ENCODE results near the gene GPATCH11. TPM values are rescaled to one million over a fixed set of nuclear protein-coding genes. Genes with fewer than 3 reads are reported as not detected.

The GPATCH11 gene
- total RNA-seq, 8 experiments from 2014 or later, result 7.9 to 15.0 (median 11.8) TPM

DNA sequence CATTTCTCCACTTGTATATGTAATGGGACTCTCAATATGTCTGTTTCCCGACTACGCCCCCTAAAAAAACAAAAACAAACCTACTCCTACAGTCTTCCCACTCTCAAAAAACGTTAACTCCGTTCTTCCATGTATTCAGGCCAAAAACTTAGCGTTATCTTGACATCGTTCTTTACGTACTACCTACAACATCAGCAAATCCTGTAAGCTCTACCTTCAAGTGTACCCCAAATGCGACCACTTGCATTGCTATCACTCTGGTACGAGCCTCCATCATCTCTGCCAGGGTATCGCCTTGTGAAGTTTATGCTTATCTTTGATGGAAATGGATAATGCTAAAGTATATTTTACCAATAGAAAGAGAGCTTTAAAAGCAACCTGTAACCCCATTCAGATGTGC lies 479 bp downstream of the GPATCH11 start:
- H3K27ac ChIP-seq, result no peak overlapping the region
- H3K4me3 ChIP-seq, result peak overlapping the region; percentile 57 to 91 (median 66)
- peaks cover 4 to 10% of the 10 kb centered on the region in 2 donors for H3K4me1 ChIP-seq (replicated peaks in 1 of 2)
- in situ Hi-C loops (cut with MboI; ENCODE audit: low pct_unique_long_range_greater_than_20kb in 2 of 9, low sequenced_read_pairs in 9 of 9, unreplicated experiment in 9 of 9), result no loop called here
- WGBS, 10 experiments, result 0 to 7% (median 0%) methylated on average over 4 to 10 of the region's 10 CpGs; no CpG with 5 or more reads in 2 of the 10 experiments
- ATAC-seq (replicated peaks in 6 of 8), result no peak

- H3K4me3 ChIP-seq, result no peak overlapping the region
Measured at GRCh38 chr2:37085731-37086147, 1.4 kb downstream of the GPATCH11 start.

DNA sequence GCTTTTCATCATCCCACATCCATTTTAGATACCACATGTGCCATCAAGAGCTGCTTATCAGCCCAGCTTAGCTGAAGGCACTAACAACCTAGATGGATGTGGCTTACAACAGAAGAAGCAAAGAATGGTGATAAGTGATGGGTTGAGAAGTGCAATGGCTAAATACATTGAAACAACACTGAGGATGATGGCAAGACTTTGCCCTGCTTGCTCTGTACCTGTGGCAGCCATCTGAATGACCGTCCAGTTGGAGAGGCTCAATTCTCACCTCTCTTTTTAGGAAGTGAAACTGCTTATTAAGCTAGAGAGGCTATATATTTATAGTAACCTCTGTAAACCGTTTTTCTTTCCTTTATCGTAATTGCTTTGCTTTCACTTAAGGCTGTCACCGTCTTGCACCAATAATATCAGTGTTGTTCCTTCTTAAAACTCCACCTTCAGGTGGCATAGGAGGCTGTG lies 5.7 kb downstream of the GPATCH11 start:
- Histone ChIP-seq H3K27ac (no peak overlapping the region), H3K4me1 (replicated peaks in 1 of 2) (peaks cover 0 to 3% of the 10 kb centered on the region in 2 donors), H3K4me3 (no peak overlapping the region)
- ATAC-seq (replicated peaks in 6 of 8), result no peak
- in situ Hi-C loops (cut with MboI; ENCODE audit: low pct_unique_long_range_greater_than_20kb in 2 of 9, low sequenced_read_pairs in 9 of 9, unreplicated experiment in 9 of 9), result no loop called here
- WGBS, 10 experiments, result 83 to 100% (median 95%) methylated on average over 3 to 4 of the region's 4 CpGs; no CpG with 5 or more reads in 2 of the 10 experiments

More at GRCh38 chr2:37085731-37086147, 1.4 kb downstream of the GPATCH11 start:
- Histone ChIP-seq H3K4me1 (replicated peaks in 1 of 2) (peaks cover 4 to 10% of the 10 kb centered on the region in 2 donors), H3K27ac (no peak overlapping the region)
- WGBS, 10 experiments, result 14 to 100% (median 67%) methylated on average over 1 of the region's 1 CpG; no CpG with 5 or more reads in 4 of the 10 experiments
- ATAC-seq (replicated peaks in 6 of 8), result no peak
- in situ Hi-C loops (cut with MboI; ENCODE audit: low pct_unique_long_range_greater_than_20kb in 2 of 9, low sequenced_read_pairs in 9 of 9, unreplicated experiment in 9 of 9), result no loop called here

DNA sequence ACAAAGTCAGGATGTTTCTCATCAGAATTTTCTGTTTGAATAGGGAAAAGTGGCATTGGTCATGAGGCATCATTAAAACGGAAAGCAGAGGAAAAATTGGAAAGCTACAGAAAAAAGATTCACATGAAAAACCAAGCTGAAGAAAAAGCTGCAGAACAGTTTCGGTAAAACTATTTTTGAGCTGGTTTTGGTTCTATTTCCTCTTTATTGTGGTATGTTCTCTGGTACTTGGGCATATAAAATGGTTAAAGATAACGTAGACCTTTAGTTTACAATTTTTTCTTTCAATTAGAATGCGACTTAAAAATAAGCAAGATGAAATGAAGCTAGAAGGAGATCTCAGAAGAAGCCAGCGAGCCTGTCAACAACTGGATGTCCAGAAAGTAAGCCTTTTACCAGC lies 7.6 kb downstream of the GPATCH11 start:
- Histone ChIP-seq H3K4me3 (no peak overlapping the region), H3K4me1 (replicated peaks in 1 of 2) (no peaks in the 10 kb centered on the region), H3K27ac (no peak overlapping the region)
- 68 to 93% (median 88%) methylated on average over 2 to 5 of the region's 5 CpGs for WGBS, 10 experiments
- in situ Hi-C loops (cut with MboI; ENCODE audit: low pct_unique_long_range_greater_than_20kb in 2 of 9, low sequenced_read_pairs in 9 of 9, unreplicated experiment in 9 of 9), result no loop called here
- ATAC-seq (replicated peaks in 6 of 8), result no peak

GRCh38 chr2:37096568-37096967 lies 12.2 kb downstream of the GPATCH11 start:
- no peaks in the 10 kb centered on the region for H3K4me1 ChIP-seq (replicated peaks in 1 of 2)
- in situ Hi-C loops (cut with MboI; ENCODE audit: low pct_unique_long_range_greater_than_20kb in 2 of 9, low sequenced_read_pairs in 9 of 9, unreplicated experiment in 9 of 9), result no loop called here
- whole genome bisulfite sequencing, 10 experiments, result 80 to 100% (median 100%) methylated on average over 1 of the region's 1 CpG; no CpG with 5 or more reads in 3 of the 10 experiments
- H3K27ac ChIP-seq, result no peak overlapping the region
- no peak for ATAC-seq (replicated peaks in 6 of 8)
- no peak overlapping the region for H3K4me3 ChIP-seq

DNA sequence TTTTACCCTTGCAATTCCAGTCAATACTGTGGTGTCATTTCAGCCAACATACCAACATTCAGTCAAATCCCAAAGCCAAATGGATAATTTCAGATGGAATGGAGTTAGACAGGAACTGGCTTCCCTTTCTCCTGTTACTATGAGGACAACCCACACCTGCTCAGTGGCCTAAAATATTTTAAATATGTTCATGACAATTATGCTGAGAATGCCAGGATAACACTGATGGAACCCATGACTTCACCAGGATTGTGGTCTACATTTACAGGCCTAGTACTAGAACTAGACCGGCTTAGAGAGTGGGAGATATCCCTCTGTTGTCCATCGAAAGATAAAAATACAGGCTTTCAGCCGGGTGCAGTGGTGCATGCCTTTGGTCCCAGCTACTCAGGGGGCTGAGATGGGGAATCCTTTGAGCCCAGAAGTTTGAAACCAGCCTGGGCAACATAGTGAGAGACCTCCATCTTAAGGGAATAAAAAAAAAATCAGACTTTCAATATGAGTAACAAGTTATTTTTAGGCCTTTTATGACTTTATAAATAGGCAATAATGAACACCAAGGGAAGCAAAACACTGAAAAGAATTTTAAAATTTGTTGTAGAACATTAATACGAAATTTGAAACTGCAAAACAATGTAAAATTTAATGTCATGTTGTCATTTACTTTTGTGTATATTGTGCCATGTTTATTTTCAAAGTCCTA lies 14.2 kb downstream of the GPATCH11 start:
- Histone ChIP-seq H3K4me1 (replicated peaks in 1 of 2) (no peaks in the 10 kb centered on the region), H3K27ac (no peak overlapping the region), H3K4me3 (no peak overlapping the region)
- in situ Hi-C loops (cut with MboI; ENCODE audit: low pct_unique_long_range_greater_than_20kb in 2 of 9, low sequenced_read_pairs in 9 of 9, unreplicated experiment in 9 of 9), result no loop called here
- WGBS, 10 experiments, result 80 to 100% (median 88%) methylated on average over 1 to 4 of the region's 4 CpGs
- no peak for ATAC-seq (replicated peaks in 6 of 8)

DNA sequence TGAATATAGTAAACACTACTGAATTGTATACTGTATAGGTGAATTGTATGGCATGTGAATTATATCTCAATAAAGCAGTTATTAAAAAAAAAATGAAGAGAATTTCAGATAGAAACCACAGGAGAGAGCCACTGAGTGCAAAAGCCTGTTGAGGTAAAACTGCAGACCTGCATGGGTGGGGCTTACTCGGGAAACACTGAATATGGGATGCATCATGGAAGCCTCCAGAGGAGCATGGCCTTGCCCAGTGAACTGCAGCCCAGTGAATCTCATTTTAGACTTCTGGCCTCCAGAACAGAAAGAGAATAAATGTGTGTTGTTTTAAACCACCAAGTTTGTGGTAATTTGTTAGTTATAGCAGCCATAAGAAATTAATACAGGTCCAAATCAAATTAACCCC lies 15.7 kb downstream of the GPATCH11 start:
- in situ Hi-C loops (cut with MboI; ENCODE audit: low pct_unique_long_range_greater_than_20kb in 2 of 9, low sequenced_read_pairs in 9 of 9, unreplicated experiment in 9 of 9), result no loop called here
- no peak overlapping the region for H3K27ac ChIP-seq
- WGBS, 10 experiments, result 0 to 100% (median 53%) methylated on average over 1 of the region's 1 CpG; no CpG with 5 or more reads in 2 of the 10 experiments
- no peaks in the 10 kb centered on the region for H3K4me1 ChIP-seq (replicated peaks in 1 of 2)
- H3K4me3 ChIP-seq, result no peak overlapping the region
- ATAC-seq (replicated peaks in 6 of 8), result peak in 2 of 8 experiments; percentile 75 to 86

DNA sequence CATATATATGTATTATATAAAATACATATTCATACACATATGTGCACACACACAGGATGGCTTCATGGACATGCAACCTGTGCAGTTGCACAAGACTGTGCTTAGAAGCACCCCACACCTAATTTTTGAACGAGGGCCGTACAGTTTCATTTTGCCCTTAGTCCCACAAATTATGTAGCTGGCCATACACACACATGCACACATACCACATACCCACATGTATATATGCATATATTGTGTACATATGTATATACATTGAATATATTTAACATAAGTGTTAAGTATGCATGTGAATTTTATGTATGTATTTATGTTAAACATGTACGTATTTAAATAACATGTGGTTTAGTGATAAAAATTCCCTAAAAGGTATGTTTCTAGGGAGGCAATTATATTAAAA lies 18.3 kb downstream of the GPATCH11 start:
- in situ Hi-C loops (cut with MboI; ENCODE audit: low pct_unique_long_range_greater_than_20kb in 2 of 9, low sequenced_read_pairs in 9 of 9, unreplicated experiment in 9 of 9), result no loop called here
- 9 to 100% (median 95%) methylated on average over 1 to 3 of the region's 3 CpGs; no CpG with 5 or more reads in 1 of the 10 experiments for WGBS, 10 experiments
- peak in 2 of 8 experiments; percentile 52 to 95 for ATAC-seq (replicated peaks in 6 of 8)
- Histone ChIP-seq H3K4me3 (no peak overlapping the region), H3K27ac (no peak overlapping the region), H3K4me1 (replicated peaks in 1 of 2) (no peaks in the 10 kb centered on the region)

DNA sequence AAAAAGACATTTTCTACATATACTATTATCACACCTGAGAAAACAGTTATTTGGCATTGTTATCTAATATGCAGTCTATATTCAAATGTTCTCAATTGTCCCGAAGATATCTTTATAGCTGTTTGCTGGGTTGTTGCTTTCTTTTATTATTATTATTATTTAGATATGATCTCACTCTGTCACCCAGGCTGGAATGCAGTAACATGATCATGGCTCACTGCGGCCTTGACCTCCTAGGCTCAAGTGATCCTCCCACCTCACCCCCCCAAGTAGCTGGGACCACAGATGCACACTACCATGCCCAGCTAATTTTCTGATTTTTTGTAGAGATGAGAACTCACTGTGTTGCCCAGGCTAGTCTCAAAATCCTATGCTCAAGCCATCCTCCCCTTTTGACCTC lies 19.9 kb downstream of the GPATCH11 start:
- no peak overlapping the region for H3K27ac ChIP-seq
- 100% methylated on average over 1 to 2 of the region's 2 CpGs; no CpG with 5 or more reads in 3 of the 10 experiments for WGBS, 10 experiments
- ATAC-seq (replicated peaks in 6 of 8), result no peak
- H3K4me3 ChIP-seq, result no peak overlapping the region
- in situ Hi-C loops (cut with MboI; ENCODE audit: low pct_unique_long_range_greater_than_20kb in 2 of 9, low sequenced_read_pairs in 9 of 9, unreplicated experiment in 9 of 9), result no loop called here
- H3K4me1 ChIP-seq (replicated peaks in 1 of 2), result no peaks in the 10 kb centered on the region

- Histone ChIP-seq H3K4me1 (replicated peaks in 1 of 2) (no peaks in the 10 kb centered on the region), H3K4me3 (no peak overlapping the region), H3K27ac (no peak overlapping the region)
- no peak for ATAC-seq (replicated peaks in 6 of 8)
- in situ Hi-C loops (cut with MboI; ENCODE audit: low pct_unique_long_range_greater_than_20kb in 2 of 9, low sequenced_read_pairs in 9 of 9, unreplicated experiment in 9 of 9), result no loop called here
- WGBS, 10 experiments, result 14 to 100% (median 92%) methylated on average over 1 to 4 of the region's 5 CpGs; no CpG with 5 or more reads in 4 of the 10 experiments
Measured at GRCh38 chr2:37105150-37105549, 20.8 kb downstream of the GPATCH11 start.

DNA sequence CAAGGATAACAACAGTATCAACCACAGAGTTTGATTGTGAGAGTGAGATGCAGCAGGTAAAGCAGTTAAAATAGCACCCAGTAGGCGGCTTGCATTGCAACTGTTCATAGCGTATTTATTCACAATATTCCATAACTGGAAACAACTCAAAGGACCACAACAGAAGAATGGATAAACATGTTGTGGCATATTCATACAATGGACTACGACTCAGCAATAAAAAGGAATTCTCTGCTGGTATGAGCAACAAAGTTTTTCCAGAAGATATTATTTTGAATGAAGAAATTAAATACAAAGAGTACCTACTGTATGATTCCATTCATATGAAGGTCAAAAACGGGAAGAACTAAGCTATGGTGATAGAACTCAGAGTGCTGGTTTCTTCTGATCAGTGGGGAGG lies 25.2 kb downstream of the GPATCH11 start:
- in situ Hi-C loops (cut with MboI; ENCODE audit: low pct_unique_long_range_greater_than_20kb in 2 of 9, low sequenced_read_pairs in 9 of 9, unreplicated experiment in 9 of 9), result no loop called here
- 77 to 100% (median 94%) methylated on average over 2 to 4 of the region's 4 CpGs; no CpG with 5 or more reads in 1 of the 10 experiments for WGBS, 10 experiments

DNA sequence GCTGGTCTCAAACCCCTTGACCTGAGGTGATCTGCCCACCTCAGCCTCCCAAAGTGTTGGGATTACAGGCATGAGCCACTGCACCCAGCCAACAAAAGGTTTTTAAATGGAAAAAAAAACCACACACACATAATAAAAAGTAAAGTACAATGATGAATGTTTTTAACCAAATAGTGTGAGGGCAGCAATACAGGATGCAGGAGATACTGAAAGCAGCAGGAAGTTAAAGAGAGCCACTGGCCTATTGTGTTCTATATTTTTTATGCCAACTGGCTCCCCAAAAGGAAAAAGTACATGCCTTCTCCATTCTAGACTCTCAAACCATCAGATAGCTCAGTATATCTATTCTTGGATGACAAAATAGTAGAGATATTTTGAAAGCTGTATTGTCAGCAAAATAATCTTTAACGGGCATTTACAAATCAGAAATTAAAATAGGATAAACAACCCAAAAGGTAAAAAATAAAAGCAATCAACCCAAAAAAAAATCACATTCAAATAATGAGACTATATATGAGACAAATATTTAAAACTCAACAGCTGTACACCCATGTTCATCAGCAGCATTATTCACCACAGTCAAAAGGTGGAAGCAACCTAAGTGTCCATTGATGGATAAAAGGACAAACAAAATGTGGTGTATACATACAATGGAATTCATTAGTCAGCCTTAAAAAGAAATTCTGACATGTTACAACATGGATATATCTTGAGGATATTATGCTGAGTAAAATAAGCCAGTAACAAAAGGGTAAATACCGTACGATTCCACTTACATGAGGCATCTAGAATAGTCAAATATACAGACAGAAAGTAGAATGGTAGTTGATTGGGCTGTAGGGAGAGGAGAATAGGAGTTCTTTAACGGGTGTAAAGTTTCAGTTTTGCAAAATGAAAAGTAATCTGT lies 26.2 kb downstream of the GPATCH11 start:
- Histone ChIP-seq H3K4me3 (no peak overlapping the region), H3K27ac (no peak overlapping the region), H3K4me1 (replicated peaks in 1 of 2) (no peaks in the 10 kb centered on the region)
- in situ Hi-C loops (cut with MboI; ENCODE audit: low pct_unique_long_range_greater_than_20kb in 2 of 9, low sequenced_read_pairs in 9 of 9, unreplicated experiment in 9 of 9), result no loop called here
- WGBS, 10 experiments, result 93 to 100% (median 97%) methylated on average over 1 to 4 of the region's 4 CpGs
- no peak for ATAC-seq (replicated peaks in 6 of 8)

More for the DNA sequence above, 25.2 kb downstream of the GPATCH11 start:
- peak in 1 of 8 experiments; percentile 20 for ATAC-seq (replicated peaks in 6 of 8)
- no peak overlapping the region for H3K4me3 ChIP-seq
- no peak overlapping the region for H3K27ac ChIP-seq
- no peaks in the 10 kb centered on the region for H3K4me1 ChIP-seq (replicated peaks in 1 of 2)

- Histone ChIP-seq H3K27ac (no peak overlapping the region), H3K4me3 (no peak overlapping the region), H3K4me1 (replicated peaks in 1 of 2) (no peaks in the 10 kb centered on the region)
- WGBS, 10 experiments, result 56 to 100% (median 86%) methylated on average over 1 to 2 of the region's 2 CpGs; no CpG with 5 or more reads in 5 of the 10 experiments
- in situ Hi-C loops (cut with MboI; ENCODE audit: low pct_unique_long_range_greater_than_20kb in 2 of 9, low sequenced_read_pairs in 9 of 9, unreplicated experiment in 9 of 9), result no loop called here
- peak in 3 of 8 experiments; percentile 27 to 84 (median 31) for ATAC-seq (replicated peaks in 6 of 8)
Measured at GRCh38 chr2:37111958-37112357, 27.6 kb downstream of the GPATCH11 start.
